ENCODE measurements around the gene MAP2K4.

DNA sequence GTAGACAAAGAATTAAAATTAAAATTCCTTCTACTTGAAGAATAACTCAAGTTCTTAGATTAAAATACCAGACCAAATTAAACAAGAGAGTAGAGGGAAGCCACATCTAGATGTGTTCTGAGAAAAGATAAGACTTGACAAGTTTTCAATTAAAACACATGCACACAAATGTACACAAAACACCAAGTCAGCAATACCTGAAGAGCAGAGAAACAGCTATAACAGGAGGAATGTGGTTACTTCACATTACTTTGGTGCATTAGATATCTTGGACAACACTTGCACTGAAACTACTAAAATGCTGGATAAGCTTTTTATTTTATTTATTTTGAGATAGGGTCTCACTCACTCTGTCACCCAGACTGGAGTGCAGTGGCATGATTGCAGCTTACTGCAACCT is 113.9 kb downstream of the MAP2K4 start:
- no peak for TF ChIP-seq POLR2A (IDR thresholded peaks at IDR 0.05)
- TF ChIP-seq, protein P1, sequence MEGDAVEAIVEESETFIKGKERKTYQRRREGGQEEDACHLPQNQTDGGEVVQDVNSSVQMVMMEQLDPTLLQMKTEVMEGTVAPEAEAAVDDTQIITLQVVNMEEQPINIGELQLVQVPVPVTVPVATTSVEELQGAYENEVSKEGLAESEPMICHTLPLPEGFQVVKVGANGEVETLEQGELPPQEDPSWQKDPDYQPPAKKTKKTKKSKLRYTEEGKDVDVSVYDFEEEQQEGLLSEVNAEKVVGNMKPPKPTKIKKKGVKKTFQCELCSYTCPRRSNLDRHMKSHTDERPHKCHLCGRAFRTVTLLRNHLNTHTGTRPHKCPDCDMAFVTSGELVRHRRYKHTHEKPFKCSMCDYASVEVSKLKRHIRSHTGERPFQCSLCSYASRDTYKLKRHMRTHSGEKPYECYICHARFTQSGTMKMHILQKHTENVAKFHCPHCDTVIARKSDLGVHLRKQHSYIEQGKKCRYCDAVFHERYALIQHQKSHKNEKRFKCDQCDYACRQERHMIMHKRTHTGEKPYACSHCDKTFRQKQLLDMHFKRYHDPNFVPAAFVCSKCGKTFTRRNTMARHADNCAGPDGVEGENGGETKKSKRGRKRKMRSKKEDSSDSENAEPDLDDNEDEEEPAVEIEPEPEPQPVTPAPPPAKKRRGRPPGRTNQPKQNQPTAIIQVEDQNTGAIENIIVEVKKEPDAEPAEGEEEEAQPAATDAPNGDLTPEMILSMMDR (IDR thresholded peaks at IDR 0.05) = no peak

Measured in lower leg skin (tissue), 3 donors.